GM19099 (cell line): ENCODE results near the gene HMG20B.

ENCODE experiments used
- POLR2A ChIP-seq: IDR thresholded peaks from 3 replicates; pipeline ENCODE4 v1.6.1; 2011; ENCODE audit warnings: low read depth; ENCODE audit not compliant: insufficient read length; ENCODE audit errors: extremely low read depth

HMG20B gene

GRCh38 chr19:3615524-3616135, 42.9 kb downstream of the HMG20B start:
- no peak for TF ChIP-seq POLR2A

GRCh38 chr19:3617463-3617862, 44.7 kb downstream of the HMG20B start:
- TF ChIP-seq POLR2A: no peak

GRCh38 chr19:3618144-3618810, 45.5 kb downstream of the HMG20B start:
- TF ChIP-seq POLR2A: no peak

- no peak for TF ChIP-seq POLR2A
Observed at GRCh38 chr19:3618811-3619630, 46.3 kb downstream of the HMG20B start.

- TF ChIP-seq POLR2A: no peak
Observed at GRCh38 chr19:3619631-3620012, 46.9 kb downstream of the HMG20B start.

DNA sequence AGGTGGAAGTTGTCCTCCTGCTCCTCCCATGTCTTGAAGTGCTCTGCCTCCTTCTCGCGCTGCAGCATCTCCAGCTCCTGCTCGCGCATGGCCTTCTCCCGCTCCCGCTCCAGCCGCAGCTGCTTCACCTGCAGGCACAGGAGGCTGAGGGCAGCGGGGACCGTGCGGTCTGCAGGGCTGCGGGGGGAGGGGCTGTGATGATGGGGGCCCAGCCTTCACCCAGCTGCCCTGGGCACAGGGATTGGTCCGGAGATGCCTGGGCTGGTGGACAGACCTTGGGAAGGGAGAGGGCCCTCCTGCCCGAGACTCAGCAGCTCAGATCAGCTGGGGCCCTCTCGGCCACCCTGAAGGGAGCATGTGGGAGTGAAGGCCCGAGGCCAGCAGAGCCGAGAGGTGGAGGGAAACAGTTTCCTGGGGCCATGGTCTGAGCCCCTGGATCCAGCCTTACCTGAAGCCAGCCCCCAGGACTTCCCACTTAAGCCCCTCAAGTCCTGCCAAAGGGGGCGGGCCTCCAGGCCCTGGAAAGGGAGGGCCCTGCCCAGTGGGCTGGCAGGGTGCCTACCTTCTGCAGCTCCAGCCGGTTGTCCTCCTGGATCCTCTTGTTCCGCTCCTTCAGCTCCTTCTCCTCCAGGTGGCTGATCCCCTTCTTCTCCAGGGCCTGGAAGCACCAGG, 47.5 kb downstream of the HMG20B start:
- no peak for TF ChIP-seq POLR2A

GRCh38 chr19:3620817-3621547, 48.2 kb downstream of the HMG20B start:
- no peak for TF ChIP-seq POLR2A

- no peak for TF ChIP-seq POLR2A
Observed at GRCh38 chr19:3621689-3622088, 48.9 kb downstream of the HMG20B start.

DNA sequence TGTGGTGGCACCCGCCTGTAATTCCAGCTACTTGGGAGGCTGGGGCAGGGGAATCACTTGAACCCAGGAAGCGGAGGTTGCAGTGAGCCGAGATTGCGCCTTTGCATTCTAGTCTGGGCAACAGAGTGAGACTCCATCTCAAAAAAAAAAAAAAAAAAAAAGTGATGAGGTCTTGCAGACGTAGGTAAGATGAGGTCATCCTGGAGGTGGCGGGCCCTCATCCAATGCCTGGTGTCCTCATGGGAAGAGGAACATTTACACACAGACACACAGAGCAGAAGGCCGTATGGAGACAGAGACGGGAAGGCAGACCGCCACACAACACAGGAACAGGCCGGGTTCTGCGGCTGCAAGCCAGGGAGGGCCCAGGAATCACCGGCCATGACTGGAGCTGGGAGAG, 49.5 kb downstream of the HMG20B start:
- TF ChIP-seq POLR2A: no peak

GRCh38 chr19:3623716-3624115, 51.0 kb downstream of the HMG20B start:
- no peak for TF ChIP-seq POLR2A

- TF ChIP-seq POLR2A: no peak
Observed at GRCh38 chr19:3625996-3626472, 53.3 kb downstream of the HMG20B start.

GRCh38 chr19:3626473-3627350, 54.0 kb downstream of the HMG20B start, which contains the start of gene CACTIN:
Gene CACTIN, minus strand, starts transcription at chr19:3626790. Its CDS starts 28 bp downstream, at chr19:3626762.
- peak; percentile 96 for TF ChIP-seq POLR2A

DNA sequence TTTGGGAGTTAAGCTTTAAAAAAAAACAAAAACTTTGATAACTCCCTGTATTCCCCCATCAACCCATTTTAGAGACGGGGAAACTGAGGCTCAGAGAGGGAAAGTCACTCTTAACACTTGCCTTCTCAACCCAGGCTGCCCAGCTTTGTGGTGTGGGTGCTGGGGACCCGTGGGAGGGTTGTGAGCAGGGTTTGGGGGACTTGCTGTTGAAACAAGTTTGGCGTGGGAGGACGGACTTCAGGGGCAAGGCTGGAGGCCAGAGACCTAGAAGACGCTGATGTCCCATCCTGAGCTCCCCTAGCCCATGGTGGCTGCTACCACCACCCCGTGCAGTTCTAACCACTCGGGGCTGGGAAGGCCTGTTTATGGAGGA, 54.6 kb downstream of the HMG20B start:
- no peak for TF ChIP-seq POLR2A
